LNCaP clone FGC (cell line): ENCODE data around the gene ZRANB1.

ENCODE experiments used
- DNase-seq: peaks from one replicate; pipeline ENCODE4 v3.0.0-alpha.2; 2011; ENCODE audit warnings: low read depth
- H3K4me3 ChIP-seq: 2 replicates; pipeline ENCODE4 v1.5.1; 2011; ENCODE audit warnings: mild to moderate bottlenecking, low read depth, low read length, control low read depth
- TF ChIP-seq, protein P1 (sequence below): IDR thresholded peaks from 2 replicates; pipeline ENCODE4 v1.5.1; 2012; ENCODE audit warnings: mild to moderate bottlenecking; ENCODE audit not compliant: control insufficient read depth, insufficient read depth; ENCODE audit errors: extremely low read depth

The ZRANB1 gene

DNA sequence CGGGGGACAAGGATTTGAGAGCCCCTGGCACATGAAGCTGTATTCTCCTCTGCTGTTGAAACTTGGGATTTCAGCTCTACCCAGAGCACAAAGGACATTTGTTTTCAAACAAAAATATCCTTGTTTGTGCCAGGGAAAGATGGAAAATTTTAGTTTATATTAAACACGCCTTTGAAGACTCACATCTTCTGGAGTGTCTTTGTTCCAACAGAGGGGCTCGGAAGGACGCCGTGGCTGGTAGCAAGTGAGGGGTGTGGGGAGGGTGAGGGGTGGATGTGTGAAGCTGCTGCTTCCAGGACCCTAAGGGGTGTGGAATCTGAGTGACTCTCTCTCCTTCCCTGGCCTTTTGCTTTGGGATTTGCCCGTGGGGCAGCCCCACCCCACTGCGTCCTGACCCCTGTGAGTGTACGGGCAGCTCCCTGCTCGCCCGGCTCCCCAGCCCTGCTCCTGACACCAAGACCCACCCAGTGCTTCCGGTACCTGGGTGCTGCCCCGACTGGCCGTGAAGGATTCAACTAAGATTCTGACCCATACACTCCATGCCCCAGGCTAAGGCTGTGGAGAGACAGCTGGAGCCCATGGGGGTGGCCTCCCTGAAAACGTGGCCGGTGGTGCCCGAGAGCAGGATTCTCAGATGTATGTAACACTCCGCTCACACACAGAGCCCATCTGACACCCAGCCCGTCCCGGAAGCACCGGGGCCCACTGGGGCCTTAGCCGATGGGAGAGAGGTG is 59.6 kb downstream of the ZRANB1 start:
- DNase-seq = no peak
- TF ChIP-seq, protein P1, sequence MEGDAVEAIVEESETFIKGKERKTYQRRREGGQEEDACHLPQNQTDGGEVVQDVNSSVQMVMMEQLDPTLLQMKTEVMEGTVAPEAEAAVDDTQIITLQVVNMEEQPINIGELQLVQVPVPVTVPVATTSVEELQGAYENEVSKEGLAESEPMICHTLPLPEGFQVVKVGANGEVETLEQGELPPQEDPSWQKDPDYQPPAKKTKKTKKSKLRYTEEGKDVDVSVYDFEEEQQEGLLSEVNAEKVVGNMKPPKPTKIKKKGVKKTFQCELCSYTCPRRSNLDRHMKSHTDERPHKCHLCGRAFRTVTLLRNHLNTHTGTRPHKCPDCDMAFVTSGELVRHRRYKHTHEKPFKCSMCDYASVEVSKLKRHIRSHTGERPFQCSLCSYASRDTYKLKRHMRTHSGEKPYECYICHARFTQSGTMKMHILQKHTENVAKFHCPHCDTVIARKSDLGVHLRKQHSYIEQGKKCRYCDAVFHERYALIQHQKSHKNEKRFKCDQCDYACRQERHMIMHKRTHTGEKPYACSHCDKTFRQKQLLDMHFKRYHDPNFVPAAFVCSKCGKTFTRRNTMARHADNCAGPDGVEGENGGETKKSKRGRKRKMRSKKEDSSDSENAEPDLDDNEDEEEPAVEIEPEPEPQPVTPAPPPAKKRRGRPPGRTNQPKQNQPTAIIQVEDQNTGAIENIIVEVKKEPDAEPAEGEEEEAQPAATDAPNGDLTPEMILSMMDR = no peak
- no peak overlapping the region for H3K4me3 ChIP-seq

DNA sequence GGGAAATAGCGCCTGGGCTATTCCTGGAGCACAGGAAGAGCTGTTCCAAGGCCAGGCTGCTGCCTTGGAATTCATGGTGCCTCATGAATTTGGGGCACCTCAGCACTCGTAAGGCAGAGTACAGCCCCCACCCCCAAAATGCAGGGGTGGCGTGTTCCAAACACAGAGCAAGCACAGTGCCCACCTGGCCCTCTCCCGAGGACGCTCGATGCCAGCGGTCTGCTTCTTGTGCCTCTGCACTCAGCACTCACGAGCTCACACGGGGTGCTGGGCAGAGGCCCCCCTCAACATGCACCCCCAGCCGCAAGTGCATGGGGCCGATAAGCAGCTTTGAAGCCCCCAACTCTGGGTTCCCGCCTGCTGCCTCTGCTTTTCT is 60.1 kb downstream of the ZRANB1 start:
- no peak for DNase-seq
- TF ChIP-seq, protein P1 = no peak
- H3K4me3 ChIP-seq = no peak overlapping the region

DNA sequence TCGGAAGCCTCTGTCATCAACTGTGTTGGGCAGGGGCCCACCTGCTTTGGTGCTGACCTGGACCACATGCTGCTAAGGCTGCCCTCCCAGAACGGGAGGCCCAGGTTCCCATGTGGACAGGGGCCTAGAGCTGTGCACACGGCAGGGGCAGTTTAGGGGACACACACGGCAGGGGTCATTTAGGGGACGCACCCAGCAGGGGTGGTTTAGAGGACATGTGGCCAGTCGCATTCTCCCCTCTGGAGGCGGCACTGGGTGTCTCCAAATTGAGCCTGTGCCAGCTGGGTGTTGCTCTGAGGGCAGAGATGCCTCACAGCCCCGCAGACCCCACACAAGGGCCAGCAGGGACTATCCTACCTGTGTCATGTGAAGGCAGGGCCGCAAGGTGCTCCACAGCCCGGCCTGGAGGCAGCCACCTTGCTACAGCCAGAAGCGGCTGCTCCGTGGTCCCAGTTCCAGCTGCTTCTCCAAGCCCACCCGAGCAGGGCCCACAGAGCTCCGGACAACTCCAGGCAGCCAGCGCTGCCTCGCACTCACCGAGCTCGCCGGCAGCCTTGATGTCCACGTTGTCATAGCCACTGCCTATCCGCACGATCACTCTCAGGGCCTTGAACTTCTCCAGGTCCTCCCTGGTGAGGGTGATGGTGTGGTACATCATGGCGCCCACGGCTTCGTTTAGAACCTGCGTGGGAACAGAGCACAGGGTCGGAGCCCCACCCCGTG is 60.7 kb downstream of the ZRANB1 start:
- H3K4me3 ChIP-seq = no peak overlapping the region
- TF ChIP-seq, protein P1 = no peak

DNA sequence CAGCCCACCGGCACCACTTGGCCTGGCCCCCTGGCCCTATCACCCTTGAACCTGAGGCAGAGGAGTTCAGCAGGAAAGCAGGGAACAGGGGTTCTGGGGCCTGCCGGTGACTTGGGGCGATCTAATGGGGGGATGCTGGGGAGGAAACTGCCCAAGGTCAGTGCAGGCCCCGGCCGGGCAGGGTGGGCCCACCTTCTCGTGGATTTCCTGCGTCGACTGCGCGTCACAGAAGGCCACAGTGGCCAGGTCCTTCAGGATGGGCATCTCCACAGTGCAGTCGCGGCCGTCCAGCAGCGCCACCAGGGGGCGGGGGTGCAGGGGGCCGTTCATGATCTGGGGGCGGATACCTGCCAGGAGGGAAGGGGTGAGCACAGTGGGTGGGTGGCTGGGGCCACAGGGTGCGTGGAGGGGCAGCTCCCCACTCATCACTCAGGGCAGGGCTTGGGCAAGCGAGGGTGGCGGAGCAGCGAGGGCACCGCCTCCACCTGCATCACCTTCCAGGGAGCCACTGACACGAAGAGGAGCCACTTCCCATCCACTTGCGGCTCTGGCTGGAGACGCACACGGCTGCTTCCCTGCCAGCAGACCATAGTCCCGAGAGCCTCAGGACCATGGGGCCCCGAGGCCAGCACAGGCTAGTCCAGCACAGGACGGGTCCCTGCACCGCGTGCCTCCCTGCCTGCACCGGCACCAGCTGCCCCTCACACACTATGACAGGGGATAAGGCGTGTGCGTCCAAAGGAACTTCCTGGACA is 61.4 kb downstream of the ZRANB1 start:
- no peak for DNase-seq
- no peak overlapping the region for H3K4me3 ChIP-seq
- TF ChIP-seq, protein P1 = no peak

More for the DNA sequence above, 60.7 kb downstream of the ZRANB1 start:
- DNase-seq = no peak

DNA sequence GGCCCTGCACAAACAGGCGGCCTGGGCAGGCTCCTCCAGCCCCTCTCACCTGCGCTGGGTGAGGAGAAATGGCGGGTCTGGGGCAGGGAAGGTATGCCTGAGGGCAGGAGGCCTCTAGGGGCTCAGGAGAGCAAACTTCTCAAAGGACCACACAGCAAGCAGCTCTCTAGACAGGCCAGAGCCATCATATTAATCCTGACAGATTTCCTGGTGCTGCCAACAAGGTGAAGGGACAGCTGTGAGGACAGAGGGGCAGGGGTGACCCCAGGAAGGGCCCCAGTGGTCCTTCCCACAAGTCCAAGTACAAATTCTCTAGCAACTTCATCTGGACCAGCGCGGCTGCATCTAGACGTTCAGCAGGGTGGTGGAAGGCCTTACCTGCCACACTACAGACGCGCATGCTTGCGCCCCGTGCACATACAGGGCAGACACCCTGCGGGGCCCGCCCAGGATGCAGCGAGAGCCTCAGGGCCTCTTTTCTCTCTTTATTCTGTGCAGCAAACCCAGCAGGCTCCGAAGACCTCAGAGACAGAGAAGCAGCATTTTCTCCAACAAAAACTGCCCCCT is 62.1 kb downstream of the ZRANB1 start:
- no peak overlapping the region for H3K4me3 ChIP-seq
- no peak for DNase-seq
- TF ChIP-seq, protein P1 = no peak

DNA sequence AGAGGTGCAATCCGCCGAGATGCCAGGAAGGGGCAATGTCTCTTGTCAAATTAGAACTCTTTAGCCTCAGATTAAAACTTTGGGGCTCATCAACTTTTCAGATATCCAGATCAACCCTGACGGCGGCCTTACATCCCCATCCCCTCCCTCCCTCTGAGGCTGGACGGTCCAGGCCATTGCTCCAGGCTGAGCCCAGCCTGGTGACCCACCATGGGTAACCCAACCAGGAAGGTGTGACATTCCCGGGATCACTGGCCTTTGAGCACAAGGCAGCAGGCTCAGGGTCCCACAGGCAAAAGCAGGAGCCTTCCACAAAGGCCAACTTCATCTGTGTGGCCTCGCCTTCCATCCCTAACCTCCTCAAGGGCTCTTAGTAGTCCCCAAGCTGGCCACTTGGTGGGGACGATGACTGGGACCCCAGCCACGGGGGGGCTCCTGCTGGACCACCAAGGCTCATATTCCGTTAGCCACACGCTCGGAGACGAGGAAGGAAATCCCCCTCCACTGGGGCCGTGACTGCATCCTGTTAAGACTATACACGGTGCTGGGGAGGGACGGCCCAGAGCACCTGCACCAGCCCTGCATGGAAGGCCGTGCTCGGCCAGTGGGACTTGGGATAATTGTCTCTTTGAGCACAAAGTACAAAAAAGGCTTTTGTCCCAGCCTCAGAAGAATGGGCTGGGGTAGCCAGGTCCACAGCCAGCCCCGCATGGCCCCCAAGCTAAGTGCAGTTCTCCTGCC is 62.8 kb downstream of the ZRANB1 start:
- TF ChIP-seq, protein P1 = no peak
- no peak for DNase-seq
- no peak overlapping the region for H3K4me3 ChIP-seq
